Gastroesophageal sphincter (tissue), 4 donors: Measurements from ENCODE around the gene GBP5. TPM values are rescaled to one million over a fixed set of nuclear protein-coding genes. Genes with fewer than 3 reads are reported as not detected.
A peak's percentile ranks its signal among the peaks of the same experiment; 100 is the strongest.

ENCODE experiments used
- ATAC-seq: fragments of 150-250 bp; one replicate; pipeline ENCODE4 v1.9.1; 2016; ENCODE audit warnings: mild to moderate bottlenecking, moderate library complexity
- H3K27ac ChIP-seq, 4 donors: fragments of 200-600 bp; sonication (generic) in 3 of 4; 1 replicate in 3 of 4; 2 replicates in 1 of 4; pipeline ENCODE4 v1.5.1; 2016 to 2019
- H3K27me3 ChIP-seq: fragments of 200-600 bp; sonication (generic); one replicate; pipeline ENCODE4 v1.5.1; 2019
- H3K36me3 ChIP-seq, 2 donors: fragments of 200-600 bp; sonication (generic); one replicate each; pipeline ENCODE4 v1.5.1; 2019; ENCODE audit warnings: control low read depth in 1 of 2
- H3K4me1 ChIP-seq, 3 donors: fragments of 200-600 bp; sonication (generic); 1 replicate in 2 of 3; 2 replicates in 1 of 3; pipeline ENCODE4 v1.5.1; 2016 to 2019; ENCODE audit warnings: control low read depth in 2 of 3
- H3K4me3 ChIP-seq, 2 donors: fragments of 200-600 bp; sonication (generic); one replicate each; pipeline ENCODE4 v1.5.1; 2019; ENCODE audit warnings: mild to moderate bottlenecking in 1 of 2, moderate library complexity in 1 of 2
- H3K9me3 ChIP-seq, 3 donors: fragments of 200-600 bp; sonication (generic); one replicate each; pipeline ENCODE4 v1.5.1; 2017 to 2019; ENCODE audit warnings: control low read depth in 2 of 3
- EP300 ChIP-seq: sonication (generic); formaldehyde crosslinking; IDR thresholded peaks from one replicate; pipeline ENCODE4 v1.6.1; 2017; ENCODE audit warnings: antibody characterized with exemption, mild to moderate bottlenecking
- POLR2A ChIP-seq, 2 donors: fragments of 450-650 bp; IDR thresholded peaks; one replicate each; pipeline ENCODE4 v1.6.1; 2017; ENCODE audit warnings: antibody characterized with exemption in 2 of 2, mild to moderate bottlenecking in 2 of 2, moderate library complexity in 1 of 2
- POLR2AphosphoS5 ChIP-seq: sonication (generic); formaldehyde crosslinking; IDR thresholded peaks from one replicate; pipeline ENCODE4 v1.6.1; 2017; ENCODE audit warnings: antibody characterized with exemption
- WGBS, 2 donors: methylation state at CpG; one replicate each; pipeline ENCODE4 v1.1.5; 2018; ENCODE audit warnings: low coverage in 1 of 2; 5-methylcytosine and 5-hydroxymethylcytosine counted together
- total RNA-seq, 4 donors: library from RNA; depleted of rRNA; stranded (reverse); fragments of >200 nt; gene quantifications; one replicate each; pipeline ENCODE4 v1.1.0, GENCODE V29; 2016
- TF ChIP-seq, protein P1 (sequence below), 4 experiments: fragments of 200-600 bp in 2 of 4; fragments of 450-650 bp in 2 of 4; sonication (generic) in 1 of 4; IDR thresholded peaks; one replicate each; pipeline ENCODE4 v1.5.1; 2017 to 2019; ENCODE audit warnings: antibody characterized with exemption in 4 of 4, mild to moderate bottlenecking in 2 of 4, moderate library complexity in 2 of 4

The GBP5 gene
- total RNA-seq, 4 donors from 2014 or later = 0.27 to 3.0 (median 1.8) TPM

DNA sequence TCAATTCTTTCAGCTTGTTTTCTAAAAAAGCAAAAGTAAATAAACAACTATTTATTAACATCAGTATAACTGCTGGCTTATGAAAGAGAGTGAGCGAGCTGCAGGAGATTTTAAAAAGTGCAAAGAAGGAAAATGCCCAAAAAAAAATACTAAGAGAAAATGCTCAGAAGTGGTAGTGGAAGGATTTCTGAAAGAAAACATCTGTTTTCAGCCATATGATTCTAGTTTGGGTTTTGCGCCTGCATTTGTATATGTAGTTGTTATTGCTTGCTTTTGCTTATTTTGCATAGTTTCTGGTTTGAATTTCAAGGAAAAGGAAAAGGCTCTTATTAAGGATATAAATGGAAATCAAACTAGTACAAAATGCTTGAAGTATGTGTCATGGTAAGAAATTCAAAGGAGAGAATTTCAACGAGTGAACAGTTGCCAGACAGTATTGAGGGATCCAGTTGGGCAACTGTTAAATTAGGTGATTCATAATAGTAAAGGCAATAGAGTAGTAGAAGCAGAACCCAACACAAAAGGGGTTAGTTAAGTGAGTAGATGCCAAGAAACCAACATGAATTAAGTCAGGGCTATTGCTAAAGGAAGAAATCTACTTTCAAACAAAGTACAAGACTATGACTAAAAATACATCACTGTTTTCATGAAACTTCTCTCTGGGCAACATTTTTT is 1.2 kb downstream of the GBP5 start:
- WGBS, 2 donors = 50 to 55% methylated on average over 3 of the region's 3 CpGs
- H3K36me3 ChIP-seq = no peaks in the 10 kb centered on the region
- H3K27me3 ChIP-seq = no peaks in the 10 kb centered on the region
- H3K9me3 ChIP-seq = no peaks in the 10 kb centered on the region
- no peak for TF ChIP-seq EP300
- no peak for TF ChIP-seq POLR2A (IDR thresholded peaks at IDR 0.05)
- no peak for TF ChIP-seq POLR2AphosphoS5
- TF ChIP-seq, protein P1, sequence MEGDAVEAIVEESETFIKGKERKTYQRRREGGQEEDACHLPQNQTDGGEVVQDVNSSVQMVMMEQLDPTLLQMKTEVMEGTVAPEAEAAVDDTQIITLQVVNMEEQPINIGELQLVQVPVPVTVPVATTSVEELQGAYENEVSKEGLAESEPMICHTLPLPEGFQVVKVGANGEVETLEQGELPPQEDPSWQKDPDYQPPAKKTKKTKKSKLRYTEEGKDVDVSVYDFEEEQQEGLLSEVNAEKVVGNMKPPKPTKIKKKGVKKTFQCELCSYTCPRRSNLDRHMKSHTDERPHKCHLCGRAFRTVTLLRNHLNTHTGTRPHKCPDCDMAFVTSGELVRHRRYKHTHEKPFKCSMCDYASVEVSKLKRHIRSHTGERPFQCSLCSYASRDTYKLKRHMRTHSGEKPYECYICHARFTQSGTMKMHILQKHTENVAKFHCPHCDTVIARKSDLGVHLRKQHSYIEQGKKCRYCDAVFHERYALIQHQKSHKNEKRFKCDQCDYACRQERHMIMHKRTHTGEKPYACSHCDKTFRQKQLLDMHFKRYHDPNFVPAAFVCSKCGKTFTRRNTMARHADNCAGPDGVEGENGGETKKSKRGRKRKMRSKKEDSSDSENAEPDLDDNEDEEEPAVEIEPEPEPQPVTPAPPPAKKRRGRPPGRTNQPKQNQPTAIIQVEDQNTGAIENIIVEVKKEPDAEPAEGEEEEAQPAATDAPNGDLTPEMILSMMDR (IDR thresholded peaks at IDR 0.05) = no peak
- no peak overlapping the region for H3K27ac ChIP-seq
- no peak overlapping the region for H3K4me3 ChIP-seq
- H3K4me1 ChIP-seq = peaks cover 3 to 19% (median 3%) of the 10 kb centered on the region in 3 donors
- peak; percentile 55 for ATAC-seq

DNA sequence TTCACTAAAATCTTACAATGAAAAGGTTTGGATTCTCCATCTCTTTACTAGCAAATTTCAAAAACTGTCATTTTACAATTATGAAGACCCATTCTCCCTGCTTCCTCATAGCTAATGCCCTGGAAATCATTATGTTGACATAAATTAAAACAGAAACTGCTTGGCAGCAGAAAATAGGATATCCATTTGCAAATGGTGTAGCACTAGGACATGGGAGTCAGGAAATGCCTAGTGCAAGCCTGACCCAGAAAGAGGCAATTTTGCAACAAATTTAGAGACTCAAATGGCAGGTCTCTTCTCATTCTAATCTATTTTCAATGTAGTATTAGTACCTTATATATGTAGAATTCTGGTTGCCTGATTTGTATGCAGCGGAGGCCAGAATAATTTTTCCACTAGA is 2.2 kb downstream of the GBP5 start:
- Histone ChIP-seq H3K9me3 (no peaks in the 10 kb centered on the region), H3K4me3 (no peak overlapping the region), H3K27me3 (no peaks in the 10 kb centered on the region), H3K36me3 (no peaks in the 10 kb centered on the region), H3K4me1 (peaks cover 3 to 18% (median 3%) of the 10 kb centered on the region in 3 donors), H3K27ac (no peak overlapping the region)
- WGBS, 2 donors = 94 to 100% methylated on average over 1 of the region's 1 CpG
- TF ChIP-seq, protein P1 (IDR thresholded peaks at IDR 0.05) = no peak
- TF ChIP-seq EP300 = no peak
- no peak for TF ChIP-seq POLR2AphosphoS5
- TF ChIP-seq POLR2A (IDR thresholded peaks at IDR 0.05) = no peak
- ATAC-seq = no peak

DNA sequence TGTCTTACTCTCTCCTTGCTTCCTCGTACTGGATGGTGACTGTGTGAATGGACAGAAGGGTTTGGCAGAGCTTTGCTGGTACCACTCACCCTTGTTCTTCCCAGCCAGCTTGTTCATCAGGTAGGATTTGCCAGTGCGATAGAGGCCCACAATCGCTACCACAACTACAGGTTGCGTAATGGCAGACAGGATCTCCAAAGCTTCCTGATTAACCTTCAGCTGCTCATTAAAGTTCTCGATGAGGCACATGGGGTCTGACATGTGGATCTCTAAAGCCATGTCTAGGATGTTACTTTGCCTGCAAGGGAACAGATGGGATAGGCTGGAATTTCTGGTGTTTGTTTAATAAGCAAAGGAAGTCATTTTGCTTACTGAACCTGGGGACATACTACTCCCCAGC is 3.4 kb downstream of the GBP5 start:
- Histone ChIP-seq H3K27me3 (no peaks in the 10 kb centered on the region), H3K36me3 (no peaks in the 10 kb centered on the region), H3K4me1 (peaks cover 0 to 6% (median 0%) of the 10 kb centered on the region in 3 donors), H3K9me3 (no peaks in the 10 kb centered on the region), H3K27ac (no peak overlapping the region), H3K4me3 (no peak overlapping the region)
- no peak for ATAC-seq
- WGBS, 2 donors = 94% methylated on average over 2 to 5 of the region's 5 CpGs
- no peak for TF ChIP-seq POLR2AphosphoS5
- TF ChIP-seq, protein P1 (IDR thresholded peaks at IDR 0.05) = no peak
- no peak for TF ChIP-seq EP300
- TF ChIP-seq POLR2A (IDR thresholded peaks at IDR 0.05) = no peak

DNA sequence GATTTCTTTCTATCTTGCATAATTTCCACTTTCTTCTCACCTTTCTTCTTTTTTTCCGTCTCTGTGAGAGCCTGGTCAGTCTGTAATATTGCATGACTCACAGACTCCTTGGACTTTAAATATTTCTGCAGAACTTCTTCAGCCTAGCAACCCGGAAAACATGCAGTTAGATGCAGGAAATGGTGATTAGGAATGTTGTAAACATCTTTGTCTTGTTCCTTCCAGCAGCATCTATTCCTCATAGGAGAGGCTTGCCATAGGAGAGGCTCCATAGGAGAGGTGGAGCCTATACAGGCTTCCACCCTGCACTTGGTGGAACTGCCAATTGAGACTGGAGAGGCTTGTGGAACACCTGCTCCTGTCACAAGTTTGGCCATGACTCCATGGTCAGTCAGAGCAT is 10.0 kb downstream of the GBP5 start:
- 5 to 17% methylated on average over 1 to 2 of the region's 2 CpGs for WGBS, 2 donors
- no peaks in the 10 kb centered on the region for H3K9me3 ChIP-seq
- TF ChIP-seq POLR2A (IDR thresholded peaks at IDR 0.05) (no peak), POLR2AphosphoS5 (peak; percentile 28)
- peak overlapping the region; percentile 10 to 76 (median 48) for H3K27ac ChIP-seq
- H3K27me3 ChIP-seq = no peaks in the 10 kb centered on the region
- peak overlapping the region in 1 of 2 donors; percentile 40 for H3K4me3 ChIP-seq
- no peak for ATAC-seq
- H3K4me1 ChIP-seq = peaks cover 11 to 50% (median 12%) of the 10 kb centered on the region in 3 donors
- no peaks in the 10 kb centered on the region for H3K36me3 ChIP-seq

DNA sequence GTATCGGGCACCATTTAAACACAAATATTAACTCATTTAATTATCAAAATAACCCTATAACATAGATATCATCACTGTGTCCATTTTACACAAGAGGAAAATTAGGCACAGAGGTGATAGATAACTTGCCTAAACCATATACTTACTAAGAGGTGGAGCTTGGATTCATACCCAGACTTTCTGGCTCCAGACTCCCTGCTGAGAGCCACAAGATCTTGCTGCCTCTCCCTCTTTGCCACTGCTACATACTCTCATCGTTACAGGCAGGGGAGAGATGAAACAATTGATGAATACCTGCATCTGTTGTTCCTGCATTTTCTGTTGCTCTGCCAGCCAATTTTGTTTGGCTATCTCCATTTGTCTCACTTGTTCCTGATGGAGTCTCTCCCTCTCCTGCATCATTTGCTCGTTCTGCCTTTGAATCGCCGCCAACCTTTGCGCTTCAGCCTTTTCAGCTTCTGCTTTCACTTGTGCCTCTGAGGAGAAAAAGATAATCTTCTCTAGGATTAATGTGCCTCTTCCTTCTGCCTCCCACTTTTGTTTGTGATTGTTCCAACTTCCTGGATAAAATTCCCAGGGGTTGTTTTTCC is 10.6 kb downstream of the GBP5 start:
- H3K27me3 ChIP-seq = no peaks in the 10 kb centered on the region
- peaks cover 11 to 50% (median 12%) of the 10 kb centered on the region in 3 donors for H3K4me1 ChIP-seq
- ATAC-seq = peak; percentile 39
- peak overlapping the region; percentile 10 to 76 (median 68) for H3K27ac ChIP-seq
- H3K36me3 ChIP-seq = no peaks in the 10 kb centered on the region
- 16 to 20% methylated on average over 6 of the region's 6 CpGs for WGBS, 2 donors
- H3K9me3 ChIP-seq = no peaks in the 10 kb centered on the region
- TF ChIP-seq POLR2A (IDR thresholded peaks at IDR 0.05) (no peak), POLR2AphosphoS5 (no peak), EP300 (no peak)
- TF ChIP-seq, protein P1 (IDR thresholded peaks at IDR 0.05) = no peak
- peak overlapping the region; percentile 33 to 40 for H3K4me3 ChIP-seq
